Limb (tissue), 2 donors: ENCODE measurements around the gene NYNRIN.
A peak's percentile ranks its signal among the peaks of the same experiment; 100 is the strongest.

Experiments
- DNase-seq, 2 donors: peaks; one replicate each; pipeline ENCODE4 v3.0.0-alpha.2; 2016; ENCODE audit errors: extremely low spot score in 2 of 2

NYNRIN gene

DNA sequence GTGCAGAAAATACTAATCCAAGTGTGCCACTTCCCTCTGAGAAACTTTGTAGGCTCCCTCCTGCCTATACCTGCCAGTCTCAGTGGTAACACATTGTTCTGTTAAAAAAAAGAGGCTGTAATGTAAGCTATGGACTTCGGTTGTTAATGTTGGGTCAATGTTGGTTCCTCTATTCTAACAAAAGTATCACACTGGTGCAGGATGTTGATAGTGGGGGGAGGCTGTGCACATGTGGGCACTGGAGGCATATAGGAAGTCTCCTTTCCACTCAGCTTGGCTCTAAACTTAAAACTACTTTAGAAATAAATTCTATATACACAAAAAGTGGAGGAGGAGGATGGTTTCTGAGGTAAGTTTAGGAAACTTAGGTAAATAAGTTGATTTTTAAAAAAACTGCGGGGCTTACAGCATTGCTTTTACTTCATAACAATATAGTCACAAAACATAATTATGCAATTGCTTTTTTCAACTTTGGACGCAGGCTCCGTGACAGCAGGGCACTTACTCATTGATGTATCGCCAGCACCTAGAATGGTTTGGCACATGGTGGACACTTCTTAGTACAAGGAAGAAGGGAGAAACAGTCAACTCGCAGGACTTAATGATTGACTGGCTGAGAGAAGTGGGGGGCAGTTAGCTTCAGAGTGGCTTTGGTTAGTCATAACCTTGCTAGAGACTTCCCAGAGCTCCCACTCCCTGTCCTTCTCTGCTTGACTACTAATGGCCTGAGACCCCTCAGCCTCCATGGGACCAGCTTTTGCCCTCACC, 7.9 kb upstream of the NYNRIN start:
- no peak for DNase-seq

DNA sequence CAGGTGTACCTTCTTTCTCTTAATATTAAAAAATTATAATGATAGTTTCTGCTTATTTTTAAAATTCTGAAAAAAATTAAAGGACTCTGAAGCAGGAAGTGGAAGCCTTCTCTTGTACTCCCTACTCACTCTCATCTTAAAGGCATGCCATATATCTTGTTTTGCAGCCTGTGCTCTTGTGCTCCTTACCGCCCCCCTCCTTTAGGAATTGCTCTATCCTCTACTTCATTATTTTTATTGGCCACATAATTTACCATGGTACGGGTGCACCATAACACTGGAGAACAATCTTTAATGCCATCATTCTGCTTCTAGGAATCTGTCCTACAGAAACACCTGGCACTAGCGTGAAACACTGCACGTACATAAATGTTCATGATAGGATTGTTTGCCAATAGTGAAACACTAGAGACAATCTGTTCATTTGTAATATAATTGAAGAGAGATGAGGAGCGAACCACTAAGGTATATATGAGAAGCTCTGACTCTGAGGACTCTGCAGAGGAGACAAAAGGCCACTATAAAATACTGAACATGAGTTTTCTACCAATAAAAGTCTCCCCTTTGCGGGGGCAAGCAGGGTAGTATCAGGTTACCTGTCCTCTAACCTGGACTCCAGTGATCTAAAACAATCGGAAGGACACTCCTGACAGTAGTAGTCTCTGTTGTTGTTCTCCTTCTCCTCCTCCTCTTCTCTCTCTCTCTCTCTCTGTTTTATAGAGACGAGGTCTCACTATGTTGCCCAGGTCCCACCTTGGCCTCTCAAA, 6.3 kb upstream of the NYNRIN start:
- DNase-seq, result no peak

GRCh38 chr14:24394275-24394674, 4.5 kb upstream of the NYNRIN start:
- DNase-seq, result no peak

DNA sequence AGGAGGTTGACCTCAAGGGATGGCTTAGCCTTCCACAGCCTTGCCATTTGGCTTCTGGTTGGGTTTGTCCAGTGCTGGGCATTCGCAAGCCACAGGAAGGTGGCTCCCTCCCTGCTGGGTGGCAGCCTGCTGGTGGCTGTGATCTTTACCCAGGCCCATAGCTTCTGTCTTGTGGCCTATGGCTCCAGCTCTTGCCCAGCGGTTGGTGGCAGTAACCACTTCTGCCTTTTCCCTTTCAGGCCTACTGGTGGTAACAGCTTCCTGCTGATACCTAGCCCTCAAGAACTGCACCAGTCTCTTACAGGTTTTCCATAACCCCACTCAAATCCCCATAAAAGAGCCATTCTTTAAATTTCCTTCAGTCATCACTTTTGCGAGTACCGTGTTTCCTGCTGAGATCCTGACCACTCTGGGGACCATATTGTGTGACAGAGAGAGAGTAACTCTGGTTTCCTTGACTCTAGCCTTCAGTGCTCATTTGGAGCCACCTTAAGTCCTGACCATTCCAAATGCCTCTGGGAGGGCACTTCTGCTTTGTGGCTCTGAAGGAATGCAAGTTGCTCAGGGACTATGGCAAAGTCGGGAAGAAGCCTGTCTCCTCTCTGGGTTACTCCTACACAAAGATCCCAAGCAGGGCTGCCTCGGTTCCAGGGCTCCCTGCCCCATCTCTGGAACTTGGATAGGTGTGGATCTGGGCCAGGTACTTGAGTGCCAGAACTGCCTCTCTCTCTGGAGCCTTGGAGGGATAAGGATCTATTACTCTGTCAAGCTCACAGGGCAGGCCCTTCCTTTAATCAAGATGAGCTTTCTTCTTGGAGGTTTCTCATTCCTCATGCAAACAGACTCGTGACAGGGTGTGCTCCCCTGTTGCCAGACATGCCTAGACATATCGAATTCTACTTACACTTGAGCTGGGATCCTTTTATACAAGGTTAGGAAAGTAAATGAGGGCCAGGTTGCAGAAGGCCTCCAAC, 2.9 kb upstream of the NYNRIN start:
- no peak for DNase-seq

- DNase-seq, result no peak
Measured at GRCh38 chr14:24397639-24398292, 1.0 kb upstream of the NYNRIN start.

- peak; percentile 85 to 86 for DNase-seq
Measured at GRCh38 chr14:24398293-24398652, 530 bp upstream of the NYNRIN start.

DNA sequence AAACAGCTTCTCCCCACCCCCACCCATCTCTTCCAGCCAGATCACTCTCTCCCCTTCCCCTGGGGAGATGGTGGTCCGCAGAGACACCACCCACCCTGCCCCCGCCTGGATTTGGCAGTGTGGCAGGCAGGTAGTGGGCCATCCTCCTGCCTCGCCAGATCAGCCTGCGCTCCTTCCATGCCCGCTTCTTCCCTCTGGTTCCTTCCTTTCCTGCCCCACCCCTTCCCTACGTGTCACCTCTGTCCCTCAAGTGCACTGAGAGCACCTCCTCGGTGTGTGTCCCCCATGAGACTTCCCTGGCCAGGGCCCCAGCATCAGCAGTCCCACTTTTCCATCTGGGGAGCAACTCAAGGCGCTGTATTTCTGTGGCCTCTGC, 632 bp downstream of the NYNRIN start:
- DNase-seq, result no peak

GRCh38 chr14:24399999-24400718, 1.4 kb downstream of the NYNRIN start:
- no peak for DNase-seq

DNA sequence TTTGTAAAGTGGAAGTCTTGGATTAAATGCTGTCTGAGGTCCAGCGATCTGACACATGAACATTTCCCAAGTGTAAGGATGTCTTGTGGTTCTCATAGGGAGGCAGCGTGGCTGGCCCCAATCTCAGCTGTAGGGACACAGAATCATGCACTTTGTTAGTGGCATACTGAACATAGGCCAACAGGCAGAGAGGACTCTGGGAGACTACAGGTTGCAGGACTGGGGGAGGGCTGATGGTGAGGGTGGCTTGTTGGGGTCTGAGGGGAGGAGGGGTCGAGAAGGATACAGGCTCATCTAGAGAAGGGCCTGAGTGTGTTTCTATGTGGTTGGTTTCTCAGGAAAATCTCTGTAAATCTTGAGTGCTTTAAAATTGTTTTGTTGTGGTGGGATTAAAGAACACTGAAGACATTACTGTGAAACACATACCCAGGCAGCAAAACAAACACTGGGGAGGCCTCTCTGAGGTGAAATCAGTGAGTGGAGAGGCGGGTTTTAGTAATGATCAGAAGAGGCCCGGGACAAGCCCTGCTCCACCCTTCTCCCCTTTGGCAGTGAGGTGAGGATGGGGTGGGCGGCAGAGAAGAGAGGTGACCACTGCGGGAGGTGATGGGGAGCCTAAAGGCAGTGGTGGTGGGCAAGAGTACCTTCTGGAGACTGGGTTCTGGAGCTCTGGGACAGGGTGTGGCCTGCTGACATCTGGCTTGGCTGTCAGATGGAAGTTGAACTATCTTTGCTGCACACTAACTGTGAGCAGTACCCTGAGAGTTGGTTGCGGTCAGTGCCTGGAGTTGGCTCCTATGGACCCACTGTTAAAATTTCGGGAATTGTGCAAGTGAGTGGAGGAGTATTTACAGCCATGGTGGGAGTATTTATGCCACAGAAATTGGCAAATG, 3.3 kb downstream of the NYNRIN start:
- no peak for DNase-seq

DNA sequence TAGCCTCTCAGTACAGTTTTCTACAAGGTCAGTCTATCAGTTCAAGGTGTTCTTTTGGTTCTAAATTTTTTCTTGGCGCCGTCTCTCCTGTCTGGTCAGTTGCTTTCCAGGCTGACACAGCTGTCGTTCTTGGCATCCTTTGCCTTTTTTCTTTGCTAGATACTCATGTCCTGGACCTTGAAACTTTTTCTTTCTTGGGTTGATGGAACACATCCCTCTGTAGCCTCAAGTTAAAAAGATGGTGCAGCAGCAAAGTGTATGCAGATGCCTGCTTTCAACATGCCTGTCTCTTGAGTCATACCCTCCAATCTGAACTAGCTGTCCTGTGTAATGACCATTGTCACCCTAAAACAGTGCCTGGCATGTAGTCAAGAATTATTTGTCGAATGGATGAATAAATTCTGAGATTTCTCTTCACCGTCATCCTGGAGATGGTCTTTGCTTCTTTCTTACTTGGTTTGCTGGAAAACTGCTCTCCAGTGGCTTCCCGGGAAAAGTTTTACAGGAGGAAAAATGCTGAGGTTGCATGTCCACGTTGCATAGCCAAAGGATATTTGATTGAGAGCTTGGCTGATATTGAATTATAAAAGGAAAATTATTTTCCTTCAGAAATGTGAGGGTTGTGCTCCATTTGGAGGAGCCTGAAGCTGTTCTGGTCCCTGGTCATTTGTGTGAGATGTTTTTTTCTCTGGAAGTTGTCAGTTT, 4.6 kb downstream of the NYNRIN start:
- peak in 1 of 2 donors; percentile 20 for DNase-seq

DNA sequence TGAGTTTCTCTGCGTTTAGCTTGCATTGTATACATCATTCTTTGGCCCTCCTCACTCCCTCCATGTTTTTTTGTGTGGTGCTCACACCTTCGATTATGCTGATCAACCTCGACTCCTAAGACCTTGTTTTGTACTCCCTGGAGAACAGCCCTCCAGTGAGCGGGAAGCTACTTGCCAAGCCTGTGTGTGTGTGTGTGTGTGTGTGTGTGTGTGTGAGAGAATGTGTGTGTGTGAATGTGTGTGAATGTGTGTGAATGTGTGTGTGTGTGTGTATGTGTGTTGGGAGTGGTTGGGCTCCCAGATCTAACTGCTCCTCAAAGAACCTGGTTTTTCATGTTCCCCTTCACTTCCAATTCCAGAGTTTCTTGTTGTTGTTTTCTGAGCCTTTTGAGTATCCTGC, 6.0 kb downstream of the NYNRIN start:
- no peak for DNase-seq

GRCh38 chr14:24406416-24406815, 7.6 kb downstream of the NYNRIN start:
- no peak for DNase-seq

- DNase-seq, result no peak
Measured at GRCh38 chr14:24407608-24408325, 9.0 kb downstream of the NYNRIN start.

DNA sequence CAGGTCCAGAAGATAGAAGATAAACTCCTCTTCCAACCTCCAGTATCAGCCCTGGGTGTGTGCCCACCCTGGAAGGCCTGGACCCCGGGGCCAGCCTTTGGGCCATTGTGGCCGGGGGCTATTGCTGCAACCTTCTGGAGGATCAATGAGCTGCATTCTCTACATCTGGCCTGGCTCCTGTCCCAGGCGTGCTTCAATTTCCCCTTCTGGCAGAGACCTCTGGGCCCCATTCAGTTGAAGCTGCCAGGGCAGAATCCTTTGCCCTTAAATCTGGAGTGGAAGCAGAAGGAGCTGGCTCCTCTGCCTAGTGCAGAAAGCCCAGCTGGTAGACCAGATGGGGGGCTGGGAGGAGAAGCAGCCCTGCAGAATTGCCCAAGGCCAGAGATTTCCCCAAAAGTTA, 10.0 kb downstream of the NYNRIN start:
- no peak for DNase-seq

- no peak for DNase-seq
Measured at GRCh38 chr14:24409192-24409591, 10.4 kb downstream of the NYNRIN start.

GRCh38 chr14:24409956-24410355, 11.2 kb downstream of the NYNRIN start:
- no peak for DNase-seq

DNA sequence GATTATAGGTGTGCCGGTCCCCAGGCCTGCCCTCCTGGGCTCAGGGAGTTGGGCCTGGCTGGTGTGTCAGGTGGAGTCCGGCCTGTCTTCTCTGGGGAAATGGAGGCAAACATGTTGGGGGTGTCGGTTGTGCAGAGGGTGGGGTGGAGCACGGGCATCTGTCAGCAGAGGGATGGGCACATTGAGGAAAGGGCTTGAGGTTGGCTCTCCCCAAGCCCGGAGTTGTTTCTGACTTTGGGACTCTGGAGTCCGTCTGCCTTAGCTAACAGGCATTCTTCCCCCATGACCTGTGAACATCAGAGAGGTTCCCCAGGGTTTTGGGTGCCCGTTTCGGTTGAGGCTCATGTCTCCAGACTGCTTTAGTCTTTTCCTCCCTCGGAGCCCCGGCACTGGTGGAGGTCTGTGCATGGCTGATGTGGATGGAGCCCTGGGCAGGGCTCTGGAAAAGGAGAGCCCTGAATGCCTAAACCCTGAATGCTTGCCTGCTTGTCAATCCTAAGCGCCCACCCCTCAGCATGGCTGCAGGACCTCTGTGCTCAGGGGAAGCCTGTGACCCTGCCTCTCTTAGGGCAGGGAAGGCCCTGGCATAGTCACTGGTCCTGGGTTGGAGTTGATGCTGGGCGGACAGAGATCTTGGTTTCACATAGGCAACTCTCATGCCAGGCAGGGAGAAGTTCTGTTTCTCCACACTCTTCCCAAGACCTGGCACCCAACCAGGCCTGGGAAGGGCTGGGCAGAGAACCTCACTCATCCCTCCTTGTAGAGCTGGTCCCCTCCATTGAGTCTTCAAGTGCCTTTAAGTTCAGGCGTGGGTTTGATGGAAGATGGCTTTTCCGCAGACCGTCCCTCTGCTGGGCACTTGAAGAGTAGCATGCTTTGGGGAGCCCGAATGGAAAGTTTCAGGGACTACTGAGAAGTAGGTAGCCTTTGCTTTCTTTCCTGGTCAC, 12.9 kb downstream of the NYNRIN start:
- DNase-seq, result no peak
